CD4-positive, CD25-positive, alpha-beta regulatory T cell (primary cell): ENCODE measurements around the gene SUSD6. TPM values are rescaled to one million over a fixed set of nuclear protein-coding genes. Genes with fewer than 3 reads are reported as not detected.

ENCODE experiments used
- ATAC-seq, 2 donors: fragments of 150-1000 bp; cut with Tn5 transposase; one replicate each; pipeline ENCODE4 v1.10.0; 2021; ENCODE audit warnings: low read depth in 2 of 2, moderate number of reproducible peaks in 2 of 2, moderate library complexity in 1 of 2
- DNase-seq, 3 donors: peaks; one replicate each; pipeline versions ENCODE4 v3.0.0 to v3.0.0-alpha.2; 2012 to 2022; ENCODE audit warnings: mixed read lengths in 1 of 3
- H3K27ac ChIP-seq: one replicate; pipeline ENCODE4 v1.7.0; 2013; ENCODE audit warnings: mild to moderate bottlenecking, low read length; ENCODE audit not compliant: insufficient read depth, poor library complexity, severe bottlenecking
- H3K27me3 ChIP-seq: one replicate; pipeline ENCODE4 v1.7.0; 2013; ENCODE audit warnings: low read length; ENCODE audit not compliant: control insufficient read depth, insufficient read depth
- H3K36me3 ChIP-seq: one replicate; pipeline ENCODE4 v1.7.0; 2013; ENCODE audit warnings: mild to moderate bottlenecking, low read length, moderate library complexity; ENCODE audit not compliant: control insufficient read depth, insufficient read depth
- H3K4me1 ChIP-seq: 2 replicates; pipeline ENCODE4 v1.7.0; 2013; ENCODE audit warnings: mild to moderate bottlenecking, low read length; ENCODE audit not compliant: insufficient read depth, control insufficient read depth, poor library complexity, severe bottlenecking
- H3K4me3 ChIP-seq: one replicate; pipeline ENCODE4 v1.7.0; 2013; ENCODE audit warnings: low read depth, mild to moderate bottlenecking, low read length, moderate library complexity
- H3K9me3 ChIP-seq, 2 experiments: 1 replicate in 1 of 2; 2 replicates in 1 of 2; pipeline ENCODE4 v1.7.0; 2013; ENCODE audit warnings: low read length in 2 of 2, mild to moderate bottlenecking in 1 of 2, moderate library complexity in 1 of 2; ENCODE audit not compliant: control insufficient read depth in 2 of 2
- H3K27ac Mint-ChIP-seq, 3 donors: one replicate each; pipeline ENCODE4 v1.8.0; 2020 to 2022; ENCODE audit warnings: mild to moderate bottlenecking in 3 of 3, mixed read lengths in 3 of 3, moderate library complexity in 2 of 3
- H3K27me3 Mint-ChIP-seq: one replicate; pipeline ENCODE4 v1.8.0; 2022; ENCODE audit warnings: mild to moderate bottlenecking, mixed read lengths
- H3K36me3 Mint-ChIP-seq: one replicate; pipeline ENCODE4 v1.8.0; 2020; ENCODE audit warnings: mixed read lengths
- H3K4me1 Mint-ChIP-seq, 4 donors: one replicate each; pipeline ENCODE4 v1.8.0; 2020 to 2022; ENCODE audit warnings: mixed read lengths in 4 of 4, mild to moderate bottlenecking in 1 of 4
- H3K4me3 Mint-ChIP-seq, 4 donors: one replicate each; pipeline ENCODE4 v1.8.0; 2020 to 2022; ENCODE audit warnings: mild to moderate bottlenecking in 4 of 4, mixed read lengths in 4 of 4, moderate library complexity in 3 of 4
- H3K9me3 Mint-ChIP-seq, 7 donors: one replicate each; pipeline ENCODE4 v1.8.0; 2020 to 2022; ENCODE audit warnings: mixed read lengths in 7 of 7, mild to moderate bottlenecking in 3 of 7, moderate library complexity in 2 of 7
- polyA plus RNA-seq, 4 donors: library from polyadenylated mRNA; unstranded; fragments of 300-500 nt; fragmentation: Illumina TruSeq; gene quantifications; one replicate each; pipeline ENCODE4 v1.2.3, GENCODE V29; 2021
- total RNA-seq: library from RNA; stranded (reverse); gene quantifications from one replicate; pipeline ENCODE4 v1.2.3, GENCODE V29; 2022

SUSD6 gene
- total and polyA plus RNA-seq, 5 donors from 2014 or later, result 7.7 to 101 (median 9.6) TPM

DNA sequence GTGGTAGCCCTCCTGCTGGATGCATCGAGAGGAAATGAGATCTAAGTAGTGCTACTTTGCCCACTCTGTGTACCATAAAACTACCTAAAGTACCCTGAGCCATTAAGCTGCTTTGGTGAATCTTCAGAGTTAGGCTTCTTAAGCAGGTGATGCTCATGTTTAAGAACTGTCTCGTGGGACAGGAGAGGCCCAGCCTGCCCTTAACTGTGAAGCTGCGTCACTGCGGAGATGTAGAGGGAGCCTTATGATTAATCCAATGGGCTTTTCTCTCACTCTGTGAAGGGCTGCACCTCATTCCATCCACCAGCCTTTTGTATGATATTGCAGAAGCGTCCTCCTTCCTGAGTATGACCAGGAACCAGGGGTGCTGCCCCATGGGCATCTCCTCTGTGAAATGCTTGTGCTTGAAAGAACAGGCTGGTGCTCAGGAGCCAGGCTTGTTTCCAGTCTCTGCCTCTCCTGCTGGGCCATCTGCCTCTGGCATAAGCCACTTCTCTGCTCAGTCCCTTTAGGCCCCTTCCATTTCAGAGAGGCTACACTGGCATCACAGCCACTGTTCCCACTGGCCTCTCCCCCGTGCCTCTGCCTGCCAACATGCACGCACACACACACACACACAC lies 30.0 kb upstream of the SUSD6 start:
- no peak overlapping the region for H3K4me3 ChIP-seq
- H3K4me3 Mint-ChIP-seq, result no peak overlapping the region
- DNase-seq (no peak), ATAC-seq (no peak)
- no peaks in the 10 kb centered on the region for H3K36me3 Mint-ChIP-seq
- H3K9me3 ChIP-seq, result no peaks in the 10 kb centered on the region
- H3K36me3 ChIP-seq, result no peaks in the 10 kb centered on the region
- H3K4me1 ChIP-seq, result no peaks in the 10 kb centered on the region
- peaks cover 0 to 2% (median 0%) of the 10 kb centered on the region in 4 donors for H3K4me1 Mint-ChIP-seq
- no peak overlapping the region for H3K27ac ChIP-seq
- H3K27me3 Mint-ChIP-seq, result peaks cover 35% of the 10 kb centered on the region
- H3K27ac Mint-ChIP-seq, result no peak overlapping the region
- no peaks in the 10 kb centered on the region for H3K9me3 Mint-ChIP-seq
- H3K27me3 ChIP-seq, result peaks cover 5% of the 10 kb centered on the region

DNA sequence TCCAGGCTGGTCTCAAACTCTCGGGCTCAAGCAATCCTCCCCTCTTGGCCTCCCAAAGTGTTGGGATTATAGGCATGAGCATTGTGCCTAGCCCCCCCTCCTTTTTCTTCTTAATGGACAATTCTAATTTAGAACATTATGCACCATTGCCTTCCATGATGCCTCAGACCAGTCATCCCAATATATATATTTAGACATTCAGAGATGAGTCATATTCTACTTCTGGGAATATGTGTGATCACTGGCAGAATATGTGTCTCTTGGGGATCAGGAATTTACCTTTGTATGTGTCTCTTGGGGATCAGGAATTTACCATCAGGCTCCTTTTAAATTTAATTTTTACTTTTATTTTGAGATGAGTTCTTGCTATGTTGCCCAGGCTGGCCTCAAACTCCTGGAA lies 29.2 kb upstream of the SUSD6 start:
- no peaks in the 10 kb centered on the region for H3K36me3 Mint-ChIP-seq

DNA sequence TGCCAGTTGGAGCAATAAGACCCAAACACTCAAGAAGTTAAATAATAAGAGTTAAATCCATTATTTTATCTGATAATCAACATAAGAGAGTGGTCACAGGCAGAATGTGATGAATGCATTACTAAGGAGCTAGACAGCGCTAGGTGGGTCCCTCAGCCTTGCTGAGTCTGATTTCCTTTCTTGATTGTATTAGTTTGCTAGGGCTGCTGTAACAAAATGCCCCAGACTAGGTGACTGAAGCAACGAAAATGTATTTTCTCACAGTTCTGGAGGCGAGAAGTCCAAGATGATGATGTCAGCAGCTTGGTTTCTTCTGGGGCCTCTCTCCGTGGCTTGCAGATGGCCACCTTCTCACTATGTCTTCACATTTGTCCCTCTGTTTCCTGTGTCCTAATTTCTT lies 28.6 kb upstream of the SUSD6 start:
- ATAC-seq (no peak), DNase-seq (no peak)
- Histone ChIP-seq H3K4me3 (no peak overlapping the region), H3K9me3 (no peaks in the 10 kb centered on the region), H3K27ac (no peak overlapping the region), H3K4me1 (no peaks in the 10 kb centered on the region), H3K27me3 (no peaks in the 10 kb centered on the region), H3K36me3 (no peaks in the 10 kb centered on the region)
- H3K27ac Mint-ChIP-seq, result no peak overlapping the region
- H3K4me1 Mint-ChIP-seq, result peaks cover 0 to 2% (median 0%) of the 10 kb centered on the region in 4 donors
- no peak overlapping the region for H3K4me3 Mint-ChIP-seq
- no peaks in the 10 kb centered on the region for H3K9me3 Mint-ChIP-seq
- peaks cover 27% of the 10 kb centered on the region for H3K27me3 Mint-ChIP-seq
- H3K36me3 Mint-ChIP-seq, result no peaks in the 10 kb centered on the region

More for the DNA sequence above, 29.2 kb upstream of the SUSD6 start:
- H3K4me3 Mint-ChIP-seq, result no peak overlapping the region
- no peak overlapping the region for H3K27ac Mint-ChIP-seq
- H3K9me3 Mint-ChIP-seq, result no peaks in the 10 kb centered on the region
- no peak for ATAC-seq
- no peaks in the 10 kb centered on the region for H3K9me3 ChIP-seq
- no peak overlapping the region for H3K27ac ChIP-seq
- H3K4me1 Mint-ChIP-seq, result peaks cover 0 to 2% (median 0%) of the 10 kb centered on the region in 4 donors
- peaks cover 2% of the 10 kb centered on the region for H3K27me3 ChIP-seq
- no peak overlapping the region for H3K4me3 ChIP-seq
- DNase-seq, result no peak
- no peaks in the 10 kb centered on the region for H3K4me1 ChIP-seq
- H3K36me3 ChIP-seq, result no peaks in the 10 kb centered on the region
- peaks cover 30% of the 10 kb centered on the region for H3K27me3 Mint-ChIP-seq

DNA sequence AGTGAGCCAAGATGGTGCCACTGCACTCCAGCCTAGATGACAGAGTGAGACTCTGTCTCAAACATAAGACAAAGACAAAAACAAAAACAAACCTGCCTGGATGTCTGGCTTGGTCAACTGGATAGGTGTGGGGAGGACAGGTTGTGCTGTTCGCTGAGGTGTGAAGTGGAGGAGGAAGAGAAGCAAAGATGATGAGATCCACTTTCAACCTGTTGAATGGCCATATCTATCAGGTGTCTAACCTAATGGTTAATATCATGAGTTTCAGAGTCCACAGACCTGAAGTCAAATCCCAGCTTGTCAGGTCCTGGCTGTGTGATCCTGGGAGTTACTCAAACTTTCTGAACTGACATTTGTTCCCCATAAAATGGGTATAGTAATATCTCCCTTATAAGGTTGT lies 27.0 kb upstream of the SUSD6 start:
- no peak for ATAC-seq
- no peak overlapping the region for H3K4me3 Mint-ChIP-seq

GRCh38 chr14:69586404-69586803 lies 25.0 kb upstream of the SUSD6 start:
- no peaks in the 10 kb centered on the region for H3K9me3 ChIP-seq
- no peak for DNase-seq
- Mint-ChIP-seq H3K9me3 (no peaks in the 10 kb centered on the region), H3K4me1 (peaks cover 0 to 4% (median under 1%) of the 10 kb centered on the region in 4 donors), H3K36me3 (no peaks in the 10 kb centered on the region), H3K27me3 (peaks cover 14% of the 10 kb centered on the region), H3K27ac (no peak overlapping the region), H3K4me3 (no peak overlapping the region)
- no peaks in the 10 kb centered on the region for H3K36me3 ChIP-seq
- ATAC-seq, result no peak
- no peak overlapping the region for H3K27ac ChIP-seq
- no peaks in the 10 kb centered on the region for H3K27me3 ChIP-seq
- H3K4me3 ChIP-seq, result no peak overlapping the region
- no peaks in the 10 kb centered on the region for H3K4me1 ChIP-seq

More for the DNA sequence above, 27.0 kb upstream of the SUSD6 start:
- H3K4me1 Mint-ChIP-seq, result peaks cover 0 to 2% (median under 1%) of the 10 kb centered on the region in 4 donors
- H3K27ac Mint-ChIP-seq, result no peak overlapping the region
- no peak overlapping the region for H3K4me3 ChIP-seq
- no peaks in the 10 kb centered on the region for H3K9me3 ChIP-seq
- H3K9me3 Mint-ChIP-seq, result no peaks in the 10 kb centered on the region
- H3K4me1 ChIP-seq, result no peaks in the 10 kb centered on the region
- H3K27ac ChIP-seq, result no peak overlapping the region
- H3K36me3 ChIP-seq, result no peaks in the 10 kb centered on the region
- H3K36me3 Mint-ChIP-seq, result no peaks in the 10 kb centered on the region
- no peaks in the 10 kb centered on the region for H3K27me3 ChIP-seq
- H3K27me3 Mint-ChIP-seq, result peaks cover 21% of the 10 kb centered on the region
- no peak for DNase-seq

DNA sequence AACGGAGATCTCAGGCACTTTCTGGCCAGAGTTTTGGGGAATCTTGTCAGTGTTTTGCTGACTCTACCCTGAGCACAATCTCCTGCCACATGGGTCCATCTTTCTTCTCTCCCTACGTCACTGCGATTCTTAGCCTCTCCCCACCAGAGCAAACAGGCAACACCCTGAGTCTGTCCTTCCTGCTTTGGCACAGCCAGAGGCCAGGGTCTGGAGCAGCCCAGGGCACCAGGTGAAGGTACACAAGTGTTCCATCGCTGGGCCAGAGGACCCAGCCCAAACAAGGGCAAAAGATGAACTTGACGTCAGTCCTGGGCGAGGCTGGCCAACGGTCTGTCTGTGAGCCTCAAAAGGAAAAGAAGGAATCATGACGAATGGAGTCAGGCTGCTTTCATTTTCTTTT lies 24.0 kb upstream of the SUSD6 start:
- H3K4me1 Mint-ChIP-seq, result peaks cover 0 to 4% (median under 1%) of the 10 kb centered on the region in 4 donors
- Histone ChIP-seq H3K36me3 (no peaks in the 10 kb centered on the region), H3K27ac (no peak overlapping the region), H3K27me3 (no peaks in the 10 kb centered on the region), H3K9me3 (no peaks in the 10 kb centered on the region), H3K4me1 (no peaks in the 10 kb centered on the region), H3K4me3 (no peak overlapping the region)
- H3K27ac Mint-ChIP-seq, result peak overlapping the region in 2 of 3 donors; percentile 17 to 34
- no peak overlapping the region for H3K4me3 Mint-ChIP-seq
- H3K27me3 Mint-ChIP-seq, result peaks cover 14% of the 10 kb centered on the region
- DNase-seq (no peak), ATAC-seq (no peak)
- no peaks in the 10 kb centered on the region for H3K9me3 Mint-ChIP-seq
- H3K36me3 Mint-ChIP-seq, result no peaks in the 10 kb centered on the region

- no peak for ATAC-seq
Measured at GRCh38 chr14:69591317-69591716, 20.1 kb upstream of the SUSD6 start.

DNA sequence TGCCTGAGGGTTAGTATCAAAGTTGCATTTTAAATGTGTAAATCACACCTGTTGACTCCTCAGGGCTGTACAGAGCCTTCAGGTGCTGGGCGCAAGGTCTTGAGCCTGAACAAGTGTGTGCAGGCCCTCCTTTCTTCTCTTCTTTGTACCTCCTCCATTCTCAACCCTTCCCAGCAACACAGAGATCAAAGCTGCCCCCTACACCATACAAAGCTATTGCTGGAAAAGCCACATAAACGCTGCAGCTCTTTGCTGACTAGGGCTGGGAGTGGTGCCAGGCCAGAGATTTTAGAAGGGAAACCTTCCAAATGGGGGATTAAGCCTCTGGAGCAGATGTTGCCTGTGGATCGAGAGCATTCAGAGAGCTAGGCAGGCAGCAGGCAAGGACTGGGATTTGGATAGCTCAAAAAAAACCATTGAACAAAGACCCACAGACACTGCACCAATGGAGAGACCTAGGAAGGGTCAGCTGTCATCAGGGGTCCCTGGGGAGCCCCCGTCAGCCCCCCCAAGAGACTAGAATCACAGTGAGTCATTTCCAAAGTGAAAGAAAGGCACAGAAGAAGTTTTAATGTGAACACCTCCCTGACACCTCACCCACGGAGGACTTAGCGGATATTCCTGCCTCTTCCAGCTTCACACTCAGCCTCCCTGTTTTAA lies 18.2 kb upstream of the SUSD6 start:
- Histone ChIP-seq H3K36me3 (no peaks in the 10 kb centered on the region), H3K4me1 (no peaks in the 10 kb centered on the region), H3K4me3 (no peak overlapping the region), H3K27me3 (no peaks in the 10 kb centered on the region), H3K27ac (no peak overlapping the region), H3K9me3 (no peaks in the 10 kb centered on the region)
- H3K4me1 Mint-ChIP-seq, result peaks cover 0 to 4% (median 0%) of the 10 kb centered on the region in 4 donors
- H3K4me3 Mint-ChIP-seq, result no peak overlapping the region
- H3K36me3 Mint-ChIP-seq, result no peaks in the 10 kb centered on the region
- H3K27me3 Mint-ChIP-seq, result peaks cover 9% of the 10 kb centered on the region
- no peaks in the 10 kb centered on the region for H3K9me3 Mint-ChIP-seq
- no peak overlapping the region for H3K27ac Mint-ChIP-seq
- no peak for ATAC-seq
- DNase-seq, result no peak

More at GRCh38 chr14:69591317-69591716, 20.1 kb upstream of the SUSD6 start:
- Histone ChIP-seq H3K4me3 (no peak overlapping the region), H3K36me3 (no peaks in the 10 kb centered on the region), H3K27ac (no peak overlapping the region), H3K4me1 (no peaks in the 10 kb centered on the region), H3K9me3 (no peaks in the 10 kb centered on the region), H3K27me3 (no peaks in the 10 kb centered on the region)
- H3K4me3 Mint-ChIP-seq, result no peak overlapping the region
- DNase-seq, result no peak
- peaks cover 9% of the 10 kb centered on the region for H3K27me3 Mint-ChIP-seq
- H3K27ac Mint-ChIP-seq, result no peak overlapping the region
- no peaks in the 10 kb centered on the region for H3K36me3 Mint-ChIP-seq
- peaks cover 0 to 4% (median 0%) of the 10 kb centered on the region in 4 donors for H3K4me1 Mint-ChIP-seq
- no peaks in the 10 kb centered on the region for H3K9me3 Mint-ChIP-seq
